HG03457 (cell line): ENCODE results near the gene ILDR1.
"Not testable (repeated sequence)": the region's sequence is repeated elsewhere in the genome, so short reads cannot be mapped to it uniquely, and the experiment has no call there.

Experiments used
- ATAC-seq: cut with Tn5 transposase; IDR thresholded peaks from one replicate; pipeline ENCODE4 v1.9.1; 2021; ENCODE audit warnings: moderate number of reproducible peaks; ENCODE audit not compliant: unreplicated experiment

ILDR1 gene

DNA sequence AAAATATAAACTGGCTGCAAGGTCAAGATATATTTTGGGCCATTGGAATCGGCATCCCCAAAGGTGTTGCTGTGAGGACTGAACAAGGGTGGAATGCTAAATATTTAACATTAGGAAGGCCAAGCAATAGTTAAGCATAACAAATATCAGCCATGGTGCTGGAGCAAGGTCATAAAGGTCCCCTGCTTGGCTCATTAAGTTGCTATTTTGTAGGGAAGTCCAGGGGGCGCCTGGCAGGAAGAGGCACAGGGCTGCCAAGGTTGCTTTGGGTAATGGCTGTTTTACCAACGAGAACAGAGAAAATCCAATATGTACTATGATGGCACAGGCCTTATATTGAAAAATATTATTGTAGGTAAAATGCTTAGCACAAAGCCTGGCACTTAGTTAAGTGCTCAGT is 65.7 kb downstream of the ILDR1 start:
- no peak for ATAC-seq

DNA sequence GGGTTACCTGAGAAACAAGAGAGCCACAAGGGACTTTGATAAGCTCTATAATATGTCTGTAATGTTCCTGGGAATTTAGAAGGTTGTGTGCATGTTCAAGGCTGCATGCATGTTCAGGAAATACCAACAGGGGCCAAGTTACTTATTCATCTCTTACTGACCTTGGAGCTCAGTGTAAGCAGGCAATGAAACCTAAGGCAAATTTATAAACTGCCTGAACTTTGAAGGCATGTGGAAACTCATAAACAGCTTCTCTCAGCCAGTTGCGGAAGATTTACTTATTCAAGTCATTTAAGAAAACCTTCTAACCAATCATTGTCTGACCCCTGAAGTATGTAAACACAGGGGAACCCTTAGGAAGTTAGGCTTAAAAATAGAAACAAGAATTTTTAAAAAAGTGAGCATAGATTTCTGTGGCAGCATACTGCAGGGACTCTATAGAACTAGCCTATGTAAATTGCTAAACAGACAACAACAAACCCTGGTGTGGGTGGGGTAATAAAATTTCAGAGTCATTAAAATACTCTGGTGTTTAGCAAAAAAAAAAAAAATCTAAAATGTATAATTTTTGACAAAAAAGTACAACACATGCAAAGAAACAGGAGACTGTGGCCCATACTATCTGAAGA is 70.6 kb downstream of the ILDR1 start:
- no peak for ATAC-seq

DNA sequence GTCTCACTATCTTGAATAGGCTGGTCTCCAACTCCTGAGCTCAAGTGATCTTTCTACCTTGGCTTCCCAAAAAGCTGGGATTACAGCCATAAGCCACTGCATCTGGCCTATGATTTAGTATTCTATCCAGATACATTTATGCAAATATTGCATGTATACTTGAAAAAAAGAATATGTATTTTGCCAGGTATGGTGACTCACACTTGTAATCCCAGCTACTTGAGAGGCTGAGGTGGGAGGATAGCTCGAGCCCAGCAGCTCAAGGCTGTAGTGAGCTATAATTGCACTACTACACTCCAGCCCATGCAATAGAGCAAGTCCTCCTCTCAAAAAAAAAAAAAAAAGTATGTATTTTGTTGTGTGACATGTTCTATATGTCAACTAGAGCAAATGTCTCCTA is 73.4 kb downstream of the ILDR1 start:
- ATAC-seq, result no peak

DNA sequence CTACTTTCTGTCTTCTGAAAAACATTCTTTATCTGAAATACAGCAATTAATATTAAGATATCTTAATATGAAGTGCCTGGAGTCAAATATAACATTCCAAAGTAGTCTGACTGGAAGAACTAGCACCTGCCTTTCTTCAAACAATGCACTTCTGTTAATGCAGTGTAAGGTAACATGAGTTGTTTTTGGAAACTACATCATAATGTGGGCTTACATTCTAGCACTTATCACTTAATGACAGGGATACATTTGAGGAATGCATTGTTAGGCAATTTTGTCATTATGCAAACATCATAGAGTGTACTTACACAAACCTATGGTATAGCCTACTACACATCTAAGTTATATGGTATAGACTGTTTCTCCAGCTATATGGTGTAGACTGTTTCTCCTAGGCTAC is 78.6 kb downstream of the ILDR1 start:
- no peak for ATAC-seq

DNA sequence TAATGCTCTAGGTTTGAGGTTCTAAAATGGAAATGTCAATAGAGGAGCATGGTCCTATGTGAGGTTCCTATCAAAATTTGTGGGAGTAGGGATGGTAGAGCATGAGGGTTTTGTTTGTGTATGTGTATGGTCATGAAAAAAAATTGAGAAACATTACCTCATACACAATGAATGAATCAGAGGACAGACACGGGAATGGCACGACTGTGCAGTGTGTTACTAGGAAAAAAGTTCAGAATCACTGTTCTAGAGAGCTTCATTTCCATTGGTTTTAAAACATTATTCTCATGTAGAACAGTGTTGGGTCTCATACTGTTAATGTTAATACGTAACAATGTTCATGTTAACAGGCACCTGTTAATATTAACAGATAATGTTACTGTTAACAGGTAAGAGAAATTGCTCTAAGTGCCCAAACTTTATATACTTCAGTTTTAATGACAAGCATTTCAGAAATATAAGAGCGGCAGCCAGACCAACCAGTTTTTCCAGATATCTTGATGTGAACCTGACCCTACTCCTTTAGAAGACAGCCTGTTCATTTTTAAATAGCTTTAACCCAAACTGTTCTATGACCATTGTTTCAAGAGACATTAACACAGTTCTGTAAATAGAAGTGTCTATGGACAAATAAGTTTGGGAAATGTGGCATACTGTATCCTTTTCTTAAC is 79.8 kb downstream of the ILDR1 start:
- ATAC-seq, result no peak

DNA sequence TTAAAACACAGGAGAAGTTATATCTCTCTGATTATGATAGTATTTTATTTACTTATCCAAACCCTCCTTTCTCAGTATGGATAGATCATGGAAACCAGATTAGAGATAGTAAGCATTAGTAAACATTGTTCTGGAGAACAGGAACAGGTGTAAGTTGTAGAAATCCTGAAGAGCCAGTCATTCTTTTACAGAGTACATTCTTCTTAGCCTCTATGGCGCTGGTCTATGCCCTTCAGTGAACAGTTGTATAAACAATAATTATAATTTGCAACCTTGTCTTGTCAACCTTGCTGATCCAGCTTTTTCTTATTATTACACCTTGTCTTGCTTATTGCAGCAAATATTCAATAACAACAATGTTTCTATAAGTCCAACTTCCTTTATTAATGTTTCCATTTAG is 80.5 kb downstream of the ILDR1 start:
- ATAC-seq, result no peak

DNA sequence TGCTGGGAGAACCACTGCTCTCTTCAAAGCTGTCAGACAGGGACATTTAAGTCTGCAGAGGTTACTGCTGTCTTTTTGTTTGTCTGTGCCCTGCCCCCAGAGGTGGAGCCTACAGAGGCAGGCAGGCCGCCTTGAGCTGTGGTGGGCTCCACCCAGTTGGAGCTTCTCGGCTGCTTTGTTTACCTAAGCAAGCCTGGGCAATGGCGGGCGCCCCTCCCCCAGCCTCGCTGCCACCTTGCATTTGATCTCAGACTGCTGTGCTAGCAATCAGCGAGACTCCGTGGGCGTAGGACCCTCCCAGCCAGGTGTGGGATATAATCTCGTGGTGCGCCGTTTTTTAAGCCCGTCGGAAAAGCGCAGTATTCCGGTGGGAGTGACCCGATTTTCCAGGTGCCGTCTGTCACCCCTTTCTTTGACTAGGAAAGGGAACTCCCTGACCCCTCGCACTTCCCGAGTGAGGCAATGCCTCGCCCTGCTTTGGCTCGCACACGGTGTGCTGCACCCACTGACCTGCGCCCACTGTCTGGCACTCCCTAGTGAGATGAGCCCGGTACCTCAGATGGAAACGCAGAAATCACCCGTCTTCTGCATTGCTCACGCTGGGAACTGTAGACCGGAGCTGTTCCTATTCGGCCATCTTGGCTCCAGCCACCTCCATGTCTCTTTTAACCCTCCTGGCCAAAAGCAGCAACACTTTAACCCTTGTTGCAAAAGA is 83.7 kb downstream of the ILDR1 start:
- not testable (repeated sequence) for ATAC-seq
